Parathyroid adenoma (tissue), 2 donors: ENCODE measurements around the gene KLF15.

Experiments used
- H2AFZ ChIP-seq: fragments of 300-600 bp; sonication (generic); one replicate; pipeline ENCODE4 v1.7.0; 2017; ENCODE audit warnings: antibody characterized with exemption, mild to moderate bottlenecking
- H3K27ac ChIP-seq: fragments of 300-600 bp; sonication (generic); one replicate; pipeline ENCODE4 v1.7.0; 2017
- H3K27me3 ChIP-seq: fragments of 300-600 bp; sonication (generic); one replicate; pipeline ENCODE4 v1.7.0; 2017; ENCODE audit warnings: low read length; ENCODE audit not compliant: control insufficient read depth, insufficient read depth
- H3K36me3 ChIP-seq: fragments of 300-600 bp; sonication (generic); one replicate; pipeline ENCODE4 v1.7.0; 2017; ENCODE audit warnings: low read length; ENCODE audit not compliant: control insufficient read depth, insufficient read depth
- H3K4me1 ChIP-seq: fragments of 300-600 bp; sonication (generic); one replicate; pipeline ENCODE4 v1.7.0; 2017; ENCODE audit warnings: control low read depth
- H3K4me2 ChIP-seq: fragments of 300-600 bp; sonication (generic); one replicate; pipeline ENCODE4 v1.7.0; 2017; ENCODE audit warnings: low read length
- H3K4me3 ChIP-seq: fragments of 300-600 bp; sonication (generic); one replicate; pipeline ENCODE4 v1.7.0; 2017; ENCODE audit warnings: low read depth, low read length
- H3K79me2 ChIP-seq: fragments of 300-600 bp; sonication (generic); one replicate; pipeline ENCODE4 v1.7.0; 2017; ENCODE audit warnings: control low read depth
- H3K9ac ChIP-seq: fragments of 300-600 bp; sonication (generic); one replicate; pipeline ENCODE4 v1.7.0; 2017; ENCODE audit warnings: mild to moderate bottlenecking
- H3K9me3 ChIP-seq: fragments of 300-600 bp; sonication (generic); one replicate; pipeline ENCODE4 v1.7.0; 2017; ENCODE audit warnings: low read length; ENCODE audit not compliant: control insufficient read depth
- CTCF ChIP-seq: fragments of 300-600 bp; sonication (generic); IDR thresholded peaks from one replicate; pipeline ENCODE4 v1.7.0; 2017; ENCODE audit warnings: antibody characterized with exemption, mild to moderate bottlenecking
- donor health status: primary hyperparathyroidism.

Gene KLF15

GRCh38 chr3:126350502-126351085 is 6.6 kb downstream of the KLF15 start:
- H3K27me3 ChIP-seq, result no peaks in the 10 kb centered on the region
- H3K36me3 ChIP-seq, result no peaks in the 10 kb centered on the region
- H3K27ac ChIP-seq, result no peak overlapping the region
- peaks cover 2% of the 10 kb centered on the region for H3K4me1 ChIP-seq
- H2AFZ ChIP-seq, result no peak overlapping the region
- H3K4me2 ChIP-seq, result no peak overlapping the region
- TF ChIP-seq CTCF, result no peak
- no peaks in the 10 kb centered on the region for H3K79me2 ChIP-seq
- H3K9ac ChIP-seq, result no peak overlapping the region
- H3K4me3 ChIP-seq, result no peak overlapping the region
- H3K9me3 ChIP-seq, result no peaks in the 10 kb centered on the region

- Histone ChIP-seq H3K4me1 (no peaks in the 10 kb centered on the region), H3K9ac (no peak overlapping the region), H3K9me3 (no peaks in the 10 kb centered on the region), H3K79me2 (no peaks in the 10 kb centered on the region), H3K4me3 (no peak overlapping the region), H3K4me2 (no peak overlapping the region), H3K36me3 (no peaks in the 10 kb centered on the region), H2AFZ (no peak overlapping the region), H3K27ac (no peak overlapping the region), H3K27me3 (no peaks in the 10 kb centered on the region)
- TF ChIP-seq CTCF, result no peak
These were observed 7.4 kb downstream of the KLF15 start for GRCh38 chr3:126349611-126350501.

- H3K27ac ChIP-seq, result no peak overlapping the region
- no peaks in the 10 kb centered on the region for H3K36me3 ChIP-seq
These were observed 8.1 kb downstream of the KLF15 start for GRCh38 chr3:126349071-126349470.

GRCh38 chr3:126348308-126348920 is 8.8 kb downstream of the KLF15 start:
- Histone ChIP-seq H3K27me3 (no peaks in the 10 kb centered on the region), H3K4me3 (no peak overlapping the region), H3K79me2 (no peaks in the 10 kb centered on the region), H3K27ac (no peak overlapping the region), H3K9ac (no peak overlapping the region), H3K4me1 (no peaks in the 10 kb centered on the region), H2AFZ (no peak overlapping the region), H3K36me3 (no peaks in the 10 kb centered on the region), H3K9me3 (no peaks in the 10 kb centered on the region), H3K4me2 (no peak overlapping the region)
- TF ChIP-seq CTCF, result no peak

More at GRCh38 chr3:126349071-126349470, 8.1 kb downstream of the KLF15 start:
- no peaks in the 10 kb centered on the region for H3K27me3 ChIP-seq
- H2AFZ ChIP-seq, result no peak overlapping the region
- no peaks in the 10 kb centered on the region for H3K4me1 ChIP-seq
- no peaks in the 10 kb centered on the region for H3K79me2 ChIP-seq
- no peak overlapping the region for H3K4me2 ChIP-seq
- TF ChIP-seq CTCF, result no peak
- no peaks in the 10 kb centered on the region for H3K9me3 ChIP-seq
- H3K9ac ChIP-seq, result no peak overlapping the region
- no peak overlapping the region for H3K4me3 ChIP-seq
